Stimulated activated CD8-positive, alpha-beta memory T cell treated with anti-CD3 and anti-CD28 coated beads, Interleukin-15, amount 100 ng/mL, for 1 hour (primary cell): ENCODE results near the gene SELENON.
"Not testable (repeated sequence)": the region's sequence is repeated elsewhere in the genome, so short reads cannot be mapped to it uniquely, and the experiment has no call there.

Source experiments
- DNase-seq: peaks from one replicate; pipeline ENCODE4 v3.0.0-alpha.2; 2020; ENCODE audit warnings: low read depth

The SELENON gene

GRCh38 chr1:25828491-25828890 lies 28.5 kb downstream of the SELENON start:
- no peak for DNase-seq

DNA sequence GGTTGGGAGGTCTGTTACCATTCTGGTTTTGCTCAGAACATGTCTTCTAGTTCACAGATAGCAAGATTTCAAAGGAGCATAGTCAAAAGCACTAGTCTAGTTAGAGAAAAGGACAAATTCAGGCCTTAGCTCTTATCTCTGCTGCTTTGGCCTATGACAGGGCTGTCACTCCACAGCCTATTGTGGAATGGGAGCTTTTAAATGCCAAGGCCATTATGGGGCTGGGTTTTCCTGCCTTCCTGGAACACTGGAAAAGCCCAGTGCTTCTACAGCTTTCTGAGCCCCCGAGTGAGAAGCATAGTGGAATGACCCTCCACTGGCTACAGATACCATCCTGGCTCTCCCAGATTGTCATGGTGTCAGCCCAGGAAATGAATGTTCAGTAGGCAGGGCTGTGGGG lies 29.1 kb downstream of the SELENON start:
- no peak for DNase-seq

DNA sequence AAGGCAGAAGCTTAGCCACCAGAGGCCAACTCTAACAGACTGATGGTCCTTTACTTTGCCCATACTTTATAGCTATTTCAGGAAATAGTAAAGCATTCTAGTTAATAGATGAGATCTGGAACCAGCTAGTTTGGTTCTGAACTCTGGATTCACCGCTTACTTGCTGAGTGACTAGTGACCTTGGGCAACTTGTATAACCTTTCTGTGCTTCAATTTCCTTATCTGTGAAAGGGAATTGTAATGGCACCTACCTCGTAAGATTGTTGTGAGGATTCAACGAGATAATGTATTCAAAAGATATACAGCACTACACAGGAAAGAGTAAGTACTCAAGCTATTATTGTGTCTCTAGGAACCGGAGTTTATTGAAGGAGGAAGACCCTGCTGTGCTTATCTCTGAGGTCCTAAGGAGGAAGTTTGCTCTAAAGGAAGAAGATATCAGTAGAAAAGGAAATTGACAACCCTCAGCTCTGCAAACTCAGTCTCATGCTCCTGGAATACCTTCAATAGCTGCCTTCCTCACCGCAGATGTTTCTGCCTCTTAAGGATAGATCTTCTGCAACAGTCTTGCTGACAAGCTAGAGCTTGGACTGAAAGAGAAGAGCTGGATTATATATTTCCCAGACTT lies 31.7 kb downstream of the SELENON start:
- no peak for DNase-seq

DNA sequence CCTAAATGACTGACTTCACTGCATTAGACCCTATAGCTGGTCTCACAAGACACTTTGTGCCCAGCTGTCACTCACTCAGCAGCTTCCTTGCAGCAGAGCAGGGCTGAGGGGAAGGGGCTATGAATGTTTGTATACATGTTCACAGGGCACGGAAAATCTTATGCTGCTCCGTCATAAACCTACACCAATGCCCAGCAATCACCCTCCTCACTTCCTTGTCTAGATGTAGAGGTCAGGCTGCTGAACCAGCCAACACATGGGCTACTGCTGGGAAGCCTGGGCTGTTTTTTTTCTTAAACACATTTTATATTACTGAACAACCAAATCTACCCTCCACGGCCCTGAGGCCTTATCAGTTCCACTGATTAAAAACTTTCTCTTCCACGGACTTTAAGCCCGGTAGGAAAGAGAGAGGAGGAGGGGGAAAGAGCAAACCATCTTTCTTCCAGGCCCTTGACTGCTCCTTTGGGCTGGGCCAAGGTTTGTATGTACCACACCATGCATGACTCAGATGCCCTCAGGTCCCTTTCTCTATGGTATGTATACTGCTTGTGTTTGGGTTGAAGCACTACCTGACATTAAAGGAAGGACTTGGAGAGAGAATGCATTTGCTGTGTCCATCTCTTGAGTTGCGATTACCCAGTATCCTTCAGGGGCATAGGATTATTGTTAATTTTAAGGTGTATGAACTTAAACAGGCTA lies 32.5 kb downstream of the SELENON start:
- no peak for DNase-seq

- no peak for DNase-seq
Observed at GRCh38 chr1:25833158-25833557, 33.2 kb downstream of the SELENON start.

DNA sequence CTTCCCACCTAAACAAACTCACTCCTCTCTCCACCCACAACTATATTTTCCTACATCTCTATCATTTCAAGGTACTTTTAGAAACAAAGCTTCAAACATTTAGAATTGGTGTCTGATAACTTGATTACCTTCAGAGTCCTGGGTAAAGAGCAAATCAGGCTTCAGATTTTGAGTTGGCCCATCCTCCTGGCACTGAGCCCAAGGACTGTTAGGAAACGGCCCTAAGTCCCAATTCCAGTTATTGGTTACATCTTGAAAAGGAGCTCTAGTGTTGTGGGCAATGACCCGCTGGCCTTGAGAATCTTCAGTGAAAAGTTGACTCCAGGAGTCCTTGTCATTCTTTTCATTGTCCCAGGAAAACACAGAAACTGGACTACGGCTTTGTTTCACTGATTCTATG lies 34.9 kb downstream of the SELENON start:
- DNase-seq: no peak

GRCh38 chr1:25836695-25837094 lies 36.7 kb downstream of the SELENON start:
- DNase-seq: no peak

GRCh38 chr1:25837262-25837875 lies 37.4 kb downstream of the SELENON start:
- no peak for DNase-seq

DNA sequence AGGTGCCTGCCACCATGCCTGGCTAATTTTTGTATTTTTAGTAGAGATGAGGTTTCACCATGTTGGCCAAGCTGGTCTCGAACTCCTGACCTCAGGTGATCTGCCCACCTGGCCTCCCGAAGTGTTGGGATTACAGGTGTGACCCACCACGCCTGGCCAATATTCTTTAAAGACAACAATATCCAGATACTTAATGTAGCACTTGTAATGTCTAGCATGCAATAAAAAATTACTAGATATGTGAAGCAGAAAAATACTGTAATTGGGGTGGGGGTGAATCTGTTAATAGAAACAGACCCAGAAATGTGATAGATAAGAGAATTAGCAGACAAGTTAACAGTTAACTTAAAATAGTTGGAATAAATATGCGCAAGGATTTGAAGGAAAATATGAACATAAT lies 39.8 kb downstream of the SELENON start:
- DNase-seq: not testable (repeated sequence)

GRCh38 chr1:25843483-25843882 lies 43.5 kb downstream of the SELENON start:
- no peak for DNase-seq

DNA sequence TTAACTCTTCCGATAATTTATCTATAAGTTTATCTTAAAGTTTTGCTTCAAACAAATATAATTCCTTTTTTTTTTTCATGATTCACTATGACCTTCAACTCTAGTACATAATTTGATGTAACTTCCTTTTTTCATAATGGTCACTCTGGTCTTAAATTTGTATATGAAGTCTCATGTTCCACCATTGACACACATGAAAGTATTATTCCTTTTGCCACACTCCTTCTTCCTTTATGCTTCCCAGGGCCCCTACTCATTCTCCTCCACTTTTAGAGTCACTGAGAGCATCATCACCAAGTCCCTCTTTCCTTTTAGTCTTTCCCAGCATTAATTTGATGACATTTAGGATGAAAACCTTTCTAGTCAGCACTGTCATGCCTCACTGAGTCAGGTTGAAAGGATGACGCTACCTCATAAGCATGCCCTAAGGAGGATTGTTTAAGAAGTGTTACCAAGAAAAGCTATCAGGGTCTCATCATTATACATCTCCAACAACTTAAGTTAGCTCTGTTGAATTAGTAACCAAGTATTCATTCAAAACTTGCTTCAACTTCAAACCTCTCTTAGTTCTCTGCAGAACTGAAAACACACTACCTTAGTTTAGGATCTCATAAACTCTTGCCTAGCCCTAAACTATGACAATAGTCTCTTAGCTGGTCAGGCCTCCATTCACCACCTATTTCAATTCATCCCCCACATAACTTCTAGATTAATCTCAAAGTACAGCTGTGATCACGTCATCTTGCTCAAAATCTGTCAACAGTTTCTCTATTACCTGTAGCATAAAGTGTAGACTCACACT lies 44.7 kb downstream of the SELENON start:
- no peak for DNase-seq

DNA sequence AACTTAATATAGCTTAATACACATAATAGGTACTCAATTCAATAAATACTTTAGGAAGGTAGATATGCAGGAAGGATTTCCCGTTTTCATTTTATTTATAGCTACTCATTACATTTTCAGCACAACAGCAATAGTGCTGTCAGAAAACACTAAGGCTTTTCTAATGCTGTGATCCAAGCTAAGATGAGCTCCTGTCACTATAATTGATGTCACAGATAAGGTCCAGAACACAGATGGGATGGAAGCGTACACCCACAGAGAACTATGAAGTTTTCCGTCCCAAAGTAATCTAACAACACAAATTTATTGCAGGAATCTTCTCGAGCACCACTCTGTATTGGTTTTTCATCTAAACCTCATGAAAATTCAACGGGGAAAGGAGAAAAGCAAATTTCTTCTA lies 45.7 kb downstream of the SELENON start:
- DNase-seq: no peak

- no peak for DNase-seq
Observed at GRCh38 chr1:25847929-25848328, 47.9 kb downstream of the SELENON start.

- no peak for DNase-seq
Observed at GRCh38 chr1:25848531-25848930, 48.5 kb downstream of the SELENON start.

DNA sequence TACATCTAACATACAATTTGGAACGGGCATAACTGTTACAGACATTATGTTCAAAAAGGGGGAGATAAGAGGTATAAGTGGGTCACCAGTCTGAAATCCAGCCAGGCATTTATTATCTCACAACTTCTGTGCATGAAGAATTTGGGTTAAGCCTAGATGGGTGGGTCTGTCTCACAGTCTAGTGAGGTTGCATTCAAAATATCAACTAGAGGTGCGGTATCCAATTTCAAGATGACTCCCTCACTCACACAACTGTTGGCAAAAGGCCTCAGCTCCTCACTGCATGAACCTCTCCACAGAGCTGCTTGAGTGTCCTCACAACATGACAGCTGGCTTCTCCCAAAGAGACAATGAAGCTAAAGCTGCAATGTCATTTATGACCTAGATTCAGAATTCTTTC lies 54.6 kb downstream of the SELENON start:
- DNase-seq: no peak

DNA sequence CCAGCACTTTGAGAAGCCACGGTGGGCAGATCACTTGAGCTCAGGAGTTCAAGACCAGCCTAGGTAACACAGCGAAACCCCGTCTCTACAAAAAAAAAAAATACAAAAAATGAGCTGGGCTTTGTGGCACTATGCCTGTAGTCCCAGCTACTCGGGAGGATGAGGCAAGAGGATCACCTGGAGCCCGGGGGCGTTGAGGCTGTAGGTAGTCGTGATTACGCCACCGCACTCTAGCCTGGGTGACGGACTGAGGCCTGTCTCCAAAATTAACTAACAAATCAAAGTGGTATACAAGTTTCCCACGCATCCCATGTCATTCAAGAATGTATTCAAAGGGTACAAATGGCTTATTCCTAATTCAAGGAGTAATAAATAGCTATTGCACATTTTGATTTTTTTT lies 56.9 kb downstream of the SELENON start:
- DNase-seq: no peak

- no peak for DNase-seq
Observed at GRCh38 chr1:25858494-25858893, 58.5 kb downstream of the SELENON start.

- peak; percentile 71 for DNase-seq
Observed at GRCh38 chr1:25858906-25859789, 59.2 kb downstream of the SELENON start, which contains the start of gene AUNIP. Gene AUNIP, minus strand, starts transcription at chr1:25859457. Its CDS starts 100 bp downstream, at chr1:25859357.

DNA sequence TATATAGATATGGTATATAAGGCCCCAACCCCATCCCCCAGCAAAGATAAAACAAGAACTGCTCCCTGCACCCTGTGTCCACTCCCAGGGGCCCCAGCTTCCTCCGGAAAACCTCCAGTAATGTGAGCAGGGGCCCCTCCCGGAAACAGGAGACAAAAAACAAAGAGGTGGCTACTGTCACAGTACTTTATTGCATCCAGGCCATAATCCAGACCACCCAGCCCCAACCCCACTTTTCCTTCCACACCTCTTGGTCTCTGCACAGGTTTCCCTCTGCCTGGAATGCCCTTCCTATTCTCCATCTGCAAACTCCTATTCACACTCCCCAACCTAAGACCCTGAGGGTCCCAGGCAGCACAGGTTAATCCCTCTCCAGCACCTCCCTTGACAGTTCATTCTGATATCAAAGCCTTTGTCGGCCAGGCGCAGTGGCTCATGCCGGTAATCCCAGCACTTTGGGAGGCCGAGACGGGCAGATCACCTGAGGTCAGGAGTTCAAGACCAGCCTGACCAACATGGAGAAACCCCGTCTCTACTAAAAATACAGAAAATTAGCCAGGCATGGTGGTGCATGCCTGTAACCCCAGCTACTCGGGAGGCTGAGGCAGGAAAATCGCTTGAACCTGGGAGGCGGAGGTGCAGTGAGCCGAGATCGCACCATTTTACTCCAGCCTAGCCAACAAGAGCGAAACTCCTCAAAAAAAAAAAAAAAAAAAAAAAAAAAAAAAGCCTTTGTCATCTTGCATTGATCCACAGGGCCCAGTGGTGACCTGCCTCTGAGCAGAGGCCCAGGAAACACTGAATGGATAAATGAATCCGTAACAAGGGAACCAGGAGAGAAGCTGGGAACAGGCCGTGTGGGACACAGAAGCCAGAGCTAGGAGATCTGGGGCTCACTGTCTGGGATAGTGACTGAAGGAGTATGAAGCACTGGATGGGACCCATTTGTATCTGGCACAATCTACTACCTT lies 61.6 kb downstream of the SELENON start:
- no peak for DNase-seq

GRCh38 chr1:25862785-25863485 lies 62.9 kb downstream of the SELENON start:
- no peak for DNase-seq
